B cell (primary cell): Measurements from ENCODE around the gene ATXN2. TPM values are rescaled to one million over a fixed set of nuclear protein-coding genes. Genes with fewer than 3 reads are reported as not detected.

Experiments
- ATAC-seq: fragments of 200-7000 bp; cut with Tn5 transposase; one replicate; pipeline ENCODE4 v1.10.0; 2021; ENCODE audit warnings: low read depth, mild to moderate bottlenecking, moderate number of reproducible peaks, moderate library complexity
- CTCF ChIA-PET: fragments of 350-600 bp; sonication (Branson Sonifier 250); formaldehyde crosslinking; loops from one replicate; lab custom pipeline; 2021; ENCODE audit warnings: antibody characterized with exemption, inconsistent platforms; lab: Charles Lee
- POLR2A ChIA-PET: fragments of 350-600 bp; sonication (Branson Sonifier 250); formaldehyde crosslinking; loops from one replicate; lab custom pipeline; 2021; ENCODE audit warnings: antibody characterized with exemption; lab: Charles Lee
- DNase-seq: peaks from one replicate; pipeline ENCODE4 v3.0.0; 2013
- H2AFZ ChIP-seq: 2 replicates; pipeline ENCODE4 v1.6.1; 2012; ENCODE audit warnings: mild to moderate bottlenecking, low read depth, low read length; ENCODE audit not compliant: insufficient read depth, poor library complexity, severe bottlenecking
- H3K27ac ChIP-seq, 2 donors: 1 replicate in 1 of 2; 2 replicates in 1 of 2; pipeline ENCODE4 v1.5.1; 2012 to 2013; ENCODE audit warnings: low read length in 2 of 2, mild to moderate bottlenecking in 2 of 2, moderate library complexity in 1 of 2
- H3K27me3 ChIP-seq, 4 experiments: fragments of 200-600 bp in 1 of 4; sonication (generic) in 1 of 4; replicated peaks in 1 of 4; 1 replicate in 2 of 4; 2 replicates in 2 of 4; pipeline versions ENCODE4 v1.6.1 to v1.7.0; 2013 to 2016; ENCODE audit warnings: low read length in 3 of 4, mild to moderate bottlenecking in 2 of 4, mixed read lengths in 1 of 4, moderate library complexity in 1 of 4; ENCODE audit not compliant: insufficient read depth in 4 of 4, control insufficient read depth in 3 of 4; ENCODE audit errors: control extremely low read depth in 1 of 4
- H3K36me3 ChIP-seq, 2 experiments: replicated peaks in 1 of 2; 1 replicate in 1 of 2; 2 replicates in 1 of 2; pipeline versions ENCODE4 v1.6.1 to v1.7.1; 2013; ENCODE audit warnings: low read length in 1 of 2; ENCODE audit not compliant: insufficient read depth in 2 of 2, control insufficient read depth in 1 of 2; ENCODE audit errors: control extremely low read depth in 1 of 2, extremely low read depth in 1 of 2
- H3K4me1 ChIP-seq, 2 donors: fragments of 200-600 bp in 1 of 2; sonication (generic) in 1 of 2; 1 replicate in 1 of 2; 2 replicates in 1 of 2; pipeline versions ENCODE4 v1.5.1 to v1.6.1; 2013 to 2017; ENCODE audit warnings: low read length in 2 of 2; ENCODE audit not compliant: control insufficient read depth in 2 of 2, insufficient read depth in 2 of 2
- H3K4me2 ChIP-seq: replicated peaks from 2 replicates; pipeline ENCODE3; 2012; ENCODE audit warnings: mild to moderate bottlenecking, low read depth, low read length; ENCODE audit not compliant: poor library complexity, severe bottlenecking
- H3K4me3 ChIP-seq, 5 experiments: fragments of 200-600 bp in 1 of 5; sonication (generic) in 1 of 5; 1 replicate in 3 of 5; 2 replicates in 2 of 5; pipeline versions ENCODE4 v1.5.1 to v1.7.0; 2011 to 2016; ENCODE audit warnings: low read length in 4 of 5, mild to moderate bottlenecking in 4 of 5, low read depth in 2 of 5, control low read depth in 1 of 5, moderate library complexity in 1 of 5; ENCODE audit not compliant: insufficient read depth in 1 of 5; ENCODE audit errors: control extremely low read depth in 1 of 5, extremely low read depth in 1 of 5
- H3K79me2 ChIP-seq: fragments of 200-600 bp; sonication (generic); one replicate; pipeline ENCODE4 v1.6.0; 2016; ENCODE audit warnings: low read length; ENCODE audit not compliant: control insufficient read depth, insufficient read depth
- H3K9ac ChIP-seq: fragments of 200-600 bp; sonication (generic); 2 replicates; pipeline ENCODE4 v1.6.1; 2017; ENCODE audit warnings: mild to moderate bottlenecking, low read length, moderate library complexity
- H3K9me3 ChIP-seq, 3 donors: one replicate each; pipeline versions ENCODE4 v1.6.1 to v1.7.1; 2013; ENCODE audit warnings: low read length in 2 of 3; ENCODE audit not compliant: control insufficient read depth in 2 of 3, insufficient read depth in 1 of 3; ENCODE audit errors: control extremely low read depth in 1 of 3
- H4K20me1 ChIP-seq: 2 replicates; pipeline ENCODE4 v1.6.0; 2012; ENCODE audit warnings: mild to moderate bottlenecking, low read length; ENCODE audit not compliant: insufficient read depth, control insufficient read depth, poor library complexity, severe bottlenecking
- H3K27ac Mint-ChIP-seq: one replicate; pipeline ENCODE4 v1.8.0; 2021; ENCODE audit warnings: mixed read lengths
- H3K27me3 Mint-ChIP-seq: one replicate; pipeline ENCODE4 v1.8.0; 2021; ENCODE audit warnings: mixed read lengths
- H3K4me1 Mint-ChIP-seq: one replicate; pipeline ENCODE4 v1.8.0; 2021; ENCODE audit warnings: mixed read lengths
- H3K4me3 Mint-ChIP-seq: one replicate; pipeline ENCODE4 v1.8.0; 2021; ENCODE audit warnings: mixed read lengths
- H3K9me3 Mint-ChIP-seq: one replicate; pipeline ENCODE4 v1.8.0; 2022; ENCODE audit warnings: mixed read lengths; ENCODE audit not compliant: insufficient read depth
- CTCF ChIP-seq: fragments of 200-600 bp; IDR thresholded peaks from one replicate; pipeline ENCODE4 v1.8.0; 2022; ENCODE audit warnings: antibody characterized with exemption, mild to moderate bottlenecking
- EZH2 ChIP-seq: IDR thresholded peaks from 2 replicates; pipeline ENCODE4 v1.6.1; 2012; ENCODE audit warnings: borderline replicate concordance, low read depth, mild to moderate bottlenecking, moderate library complexity, low read length; ENCODE audit not compliant: insufficient read depth, poor library complexity, severe bottlenecking
- whole genome bisulfite sequencing: methylation state at CpG from one replicate; pipeline ENCODE4 v1.1.5; 2013; ENCODE audit warnings: missing lambda C conversion rate; ENCODE audit not compliant: insufficient coverage; 5-methylcytosine and 5-hydroxymethylcytosine counted together
- intact Hi-C: fragments of 100-400 bp; cut with micrococcal nuclease; formaldehyde crosslinking; loops from one replicate; pipeline ENCODE4 v1.10.0; 2022
- polyA plus RNA-seq: library from polyadenylated mRNA; depleted of rRNA; stranded (reverse); fragments of >200 nt; gene quantifications from 2 replicates; pipeline ENCODE4 v1.2.3, GENCODE V29; 2012
- total RNA-seq, 2 donors: library from RNA; stranded (reverse); fragments of 120-200 nt in 1 of 2; gene quantifications; 1 replicate in 1 of 2; 2 replicates in 1 of 2; pipeline versions ENCODE4 v1.2.3 to v1.2.4, GENCODE V29; 2013 to 2022

The ATXN2 gene
- total and polyA plus RNA-seq, 2 donors (not counting 1 experiment from before 2014, with no cell fraction given): 28.2 to 83.8 TPM

GRCh38 chr12:111457071-111457470, 142.0 kb downstream of the ATXN2 start:
- H3K27ac Mint-ChIP-seq: no peak overlapping the region
- no peak for ATAC-seq
- Histone ChIP-seq H3K36me3 (peaks cover 8 to 49% of the 10 kb centered on the region in 2 experiments), H2AFZ (no peak overlapping the region), H3K27me3 (no peaks in the 10 kb centered on the region), H3K27ac (no peak overlapping the region), H4K20me1 (no peaks in the 10 kb centered on the region), H3K4me1 (no peaks in the 10 kb centered on the region), H3K9me3 (no peaks in the 10 kb centered on the region), H3K79me2 (no peaks in the 10 kb centered on the region), H3K4me2 (no peak overlapping the region), H3K9ac (no peak overlapping the region), H3K4me3 (no peak overlapping the region)
- ChIA-PET POLR2A (interaction anchor here (0.5 kb wide), 1 partner anchor 30 kb away, joined by 3 read pairs; no protein-coding TSS in a partner anchor), CTCF (interaction anchor here (1.3 to 42.0 kb wide), 3 partner anchors 12 to 54 kb away, joined by 3 to 1472 read pairs (median 4); partner anchors contain the start of gene SH2B3)
- H3K4me1 Mint-ChIP-seq: no peaks in the 10 kb centered on the region
- no peak for DNase-seq
- no peak overlapping the region for H3K4me3 Mint-ChIP-seq
- intact Hi-C loops: no loop called here
- H3K27me3 Mint-ChIP-seq: no peaks in the 10 kb centered on the region
- TF ChIP-seq EZH2 (no peak), CTCF (no peak)
- 98% methylated on average over 5 of the region's 9 CpGs for WGBS
- H3K9me3 Mint-ChIP-seq: no peaks in the 10 kb centered on the region

GRCh38 chr12:111455448-111456320, 143.4 kb downstream of the ATXN2 start:
- CTCF ChIA-PET: interaction anchor here (0.8 to 42.0 kb wide), 7 partner anchors 8 to 100 kb away, joined by 3 to 1472 read pairs (median 3); partner anchors contain the start of gene SH2B3
- intact Hi-C loops: no loop called here
- no peaks in the 10 kb centered on the region for H3K27me3 Mint-ChIP-seq
- H3K4me3 Mint-ChIP-seq: no peak overlapping the region
- H3K4me1 Mint-ChIP-seq: peaks cover 8% of the 10 kb centered on the region
- POLR2A ChIA-PET: interaction anchor here (0.6 to 0.8 kb wide), 2 partner anchors 10 to 813 kb away, joined by 3 to 5 read pairs; no protein-coding TSS in a partner anchor
- DNase-seq (peak; percentile 10), ATAC-seq (no peak)
- Histone ChIP-seq H3K4me2 (no peak overlapping the region), H3K27me3 (no peaks in the 10 kb centered on the region), H3K9ac (no peak overlapping the region), H3K27ac (peak overlapping the region in 1 of 2 donors; percentile 17), H3K36me3 (peaks cover 8 to 55% of the 10 kb centered on the region in 2 experiments), H3K79me2 (no peaks in the 10 kb centered on the region), H2AFZ (no peak overlapping the region), H3K4me1 (peaks cover 0 to 4% of the 10 kb centered on the region in 2 donors), H3K4me3 (no peak overlapping the region), H3K9me3 (no peaks in the 10 kb centered on the region), H4K20me1 (no peaks in the 10 kb centered on the region)
- TF ChIP-seq CTCF (no peak), EZH2 (no peak)
- H3K9me3 Mint-ChIP-seq: no peaks in the 10 kb centered on the region
- no peak overlapping the region for H3K27ac Mint-ChIP-seq
- WGBS: 98% methylated on average over 12 of the region's 15 CpGs
